Astrocyte (in vitro differentiated cells and primary cell): Measurements from ENCODE around the gene BRD7.

Experiments used
- EZH2 ChIP-seq: IDR thresholded peaks from 2 replicates; pipeline ENCODE4 v1.6.1; 2012; ENCODE audit warnings: mild to moderate bottlenecking, low read length, inconsistent platforms; ENCODE audit not compliant: insufficient read depth
- TF ChIP-seq, protein P1 (sequence below): IDR thresholded peaks from 2 replicates; pipeline ENCODE4 v1.5.1; 2011; ENCODE audit warnings: low read depth, mild to moderate bottlenecking, inconsistent platforms, low read length, moderate library complexity; ENCODE audit not compliant: insufficient read depth

DNA sequence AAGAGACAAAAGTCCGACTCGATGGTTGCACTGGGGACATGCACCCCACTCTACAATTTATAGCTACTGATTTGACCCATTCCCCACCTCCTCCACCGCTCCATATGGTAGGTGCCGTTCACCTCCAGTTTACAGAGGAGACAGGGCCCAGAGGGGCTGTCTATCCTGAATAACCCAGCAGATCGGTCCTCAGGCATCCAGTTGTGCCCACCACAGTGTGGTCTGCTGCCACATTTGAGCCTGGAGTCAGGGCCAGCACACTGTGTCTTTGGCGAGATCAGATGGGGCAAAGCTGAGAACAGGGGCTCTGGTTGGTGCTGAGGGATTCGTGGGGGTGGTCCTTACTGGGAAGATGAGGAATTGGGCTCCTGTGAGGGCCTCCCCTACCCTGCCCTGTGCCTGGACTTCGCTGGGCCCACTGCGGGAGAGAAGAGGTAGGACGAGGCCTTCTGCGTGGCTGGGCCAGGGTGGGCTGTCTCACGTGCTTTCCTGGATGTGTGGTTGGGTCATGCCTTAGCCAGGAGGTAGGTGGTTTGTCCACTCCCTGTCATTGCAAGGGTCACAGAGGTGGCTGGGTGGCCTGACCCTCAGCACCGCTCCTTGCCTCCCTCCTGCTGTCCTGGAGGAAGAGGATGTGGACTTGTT, 99.6 kb downstream of the BRD7 start:
- TF ChIP-seq, protein P1, sequence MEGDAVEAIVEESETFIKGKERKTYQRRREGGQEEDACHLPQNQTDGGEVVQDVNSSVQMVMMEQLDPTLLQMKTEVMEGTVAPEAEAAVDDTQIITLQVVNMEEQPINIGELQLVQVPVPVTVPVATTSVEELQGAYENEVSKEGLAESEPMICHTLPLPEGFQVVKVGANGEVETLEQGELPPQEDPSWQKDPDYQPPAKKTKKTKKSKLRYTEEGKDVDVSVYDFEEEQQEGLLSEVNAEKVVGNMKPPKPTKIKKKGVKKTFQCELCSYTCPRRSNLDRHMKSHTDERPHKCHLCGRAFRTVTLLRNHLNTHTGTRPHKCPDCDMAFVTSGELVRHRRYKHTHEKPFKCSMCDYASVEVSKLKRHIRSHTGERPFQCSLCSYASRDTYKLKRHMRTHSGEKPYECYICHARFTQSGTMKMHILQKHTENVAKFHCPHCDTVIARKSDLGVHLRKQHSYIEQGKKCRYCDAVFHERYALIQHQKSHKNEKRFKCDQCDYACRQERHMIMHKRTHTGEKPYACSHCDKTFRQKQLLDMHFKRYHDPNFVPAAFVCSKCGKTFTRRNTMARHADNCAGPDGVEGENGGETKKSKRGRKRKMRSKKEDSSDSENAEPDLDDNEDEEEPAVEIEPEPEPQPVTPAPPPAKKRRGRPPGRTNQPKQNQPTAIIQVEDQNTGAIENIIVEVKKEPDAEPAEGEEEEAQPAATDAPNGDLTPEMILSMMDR: no peak
- no peak for TF ChIP-seq EZH2
